ENCODE results near the gene NMNAT2.
A peak's percentile ranks its signal among the peaks of the same experiment; 100 is the strongest.

Gene NMNAT2

DNA sequence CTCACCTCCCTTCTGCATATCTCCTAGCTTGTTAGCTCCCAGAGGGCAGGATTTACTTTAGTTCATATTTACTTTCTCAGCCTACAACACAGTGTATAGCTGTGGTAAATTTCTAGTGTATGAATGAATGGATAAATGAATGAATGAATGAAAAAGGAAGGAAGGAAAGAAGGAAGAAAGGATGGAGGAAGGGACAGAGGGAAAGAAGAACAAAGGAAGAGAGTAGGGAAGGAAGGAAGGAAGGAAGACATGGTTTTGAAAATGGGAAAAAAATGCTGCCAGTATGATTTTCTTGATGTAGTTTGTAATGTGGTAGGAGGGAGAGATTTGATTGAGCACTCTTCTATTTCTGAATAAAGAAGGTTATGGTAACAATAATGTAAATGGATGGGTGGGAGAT is 185.1 kb downstream of the NMNAT2 start:
- DNase-seq, result no peak

DNA sequence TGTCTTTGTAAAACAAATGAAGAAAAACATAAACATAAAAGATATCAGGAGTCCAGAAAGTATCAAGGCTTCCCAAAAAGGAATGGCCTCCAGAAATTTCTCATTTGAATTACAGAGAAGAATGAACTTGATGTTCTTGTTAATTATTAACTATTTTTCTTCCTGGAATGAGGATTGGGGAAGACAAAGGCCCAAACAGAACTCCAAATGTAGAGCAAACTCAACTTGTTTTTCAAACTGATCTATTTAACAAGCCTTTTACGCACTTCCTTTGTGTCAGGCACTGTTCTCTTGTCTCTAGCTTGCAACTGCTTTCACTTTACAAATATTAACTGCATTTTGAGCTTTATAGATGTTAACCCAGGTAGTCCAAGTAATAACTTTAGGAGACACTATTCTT is 186.6 kb downstream of the NMNAT2 start:
- DNase-seq, result no peak

DNA sequence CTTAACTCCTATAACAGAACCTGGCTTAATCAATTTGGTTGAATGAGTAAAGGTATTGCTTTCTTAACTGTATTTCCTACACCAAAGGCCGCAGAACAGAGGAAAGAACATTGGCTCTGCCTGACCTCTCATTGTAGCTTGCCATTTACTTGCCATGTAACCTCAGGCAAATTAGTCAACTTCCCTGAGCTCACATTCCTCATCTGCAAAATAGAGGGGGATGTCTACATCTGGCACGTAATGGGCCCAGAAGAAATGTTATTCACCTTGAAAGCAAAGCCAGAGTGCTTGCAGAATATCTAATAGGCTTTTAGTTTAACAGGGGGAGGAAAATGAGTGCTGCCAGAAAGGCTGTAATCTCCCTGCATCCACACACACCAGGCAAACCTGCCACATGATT is 187.8 kb downstream of the NMNAT2 start:
- DNase-seq, result no peak

DNA sequence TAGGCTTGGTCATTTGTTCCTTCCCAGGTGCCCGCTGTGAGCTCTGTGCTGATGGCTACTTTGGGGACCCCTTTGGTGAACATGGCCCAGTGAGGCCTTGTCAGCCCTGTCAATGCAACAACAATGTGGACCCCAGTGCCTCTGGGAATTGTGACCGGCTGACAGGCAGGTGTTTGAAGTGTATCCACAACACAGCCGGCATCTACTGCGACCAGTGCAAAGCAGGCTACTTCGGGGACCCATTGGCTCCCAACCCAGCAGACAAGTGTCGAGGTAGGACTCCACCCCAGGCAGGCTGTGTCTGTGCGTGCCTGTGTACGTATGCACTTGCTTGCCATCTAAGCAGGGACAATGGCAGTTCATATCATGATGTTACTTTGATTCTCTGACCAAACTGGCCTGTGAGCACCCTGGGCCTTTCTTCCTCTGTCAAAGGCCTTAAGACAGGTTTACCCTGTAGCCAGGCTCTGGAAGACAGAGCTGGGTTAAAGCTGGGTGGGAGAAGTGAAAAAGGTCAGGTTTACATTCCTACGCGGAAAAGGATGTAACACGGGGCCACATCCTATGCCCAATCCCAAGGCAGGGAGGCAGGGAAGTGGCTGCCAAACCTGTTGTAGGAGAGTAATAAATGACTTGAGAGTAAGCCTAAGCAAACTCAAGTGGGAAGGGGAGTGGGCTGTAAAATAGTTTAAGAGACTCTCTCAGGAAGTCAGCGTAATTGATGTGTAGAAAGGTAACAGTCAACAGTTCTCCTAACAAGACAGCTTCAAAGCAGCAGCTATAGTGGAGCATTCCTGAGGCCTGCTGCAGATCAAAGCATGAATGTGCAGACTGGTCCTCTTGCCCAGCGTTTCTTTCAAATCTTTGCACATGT is 189.6 kb downstream of the NMNAT2 start:
- DNase-seq, result no peak

DNA sequence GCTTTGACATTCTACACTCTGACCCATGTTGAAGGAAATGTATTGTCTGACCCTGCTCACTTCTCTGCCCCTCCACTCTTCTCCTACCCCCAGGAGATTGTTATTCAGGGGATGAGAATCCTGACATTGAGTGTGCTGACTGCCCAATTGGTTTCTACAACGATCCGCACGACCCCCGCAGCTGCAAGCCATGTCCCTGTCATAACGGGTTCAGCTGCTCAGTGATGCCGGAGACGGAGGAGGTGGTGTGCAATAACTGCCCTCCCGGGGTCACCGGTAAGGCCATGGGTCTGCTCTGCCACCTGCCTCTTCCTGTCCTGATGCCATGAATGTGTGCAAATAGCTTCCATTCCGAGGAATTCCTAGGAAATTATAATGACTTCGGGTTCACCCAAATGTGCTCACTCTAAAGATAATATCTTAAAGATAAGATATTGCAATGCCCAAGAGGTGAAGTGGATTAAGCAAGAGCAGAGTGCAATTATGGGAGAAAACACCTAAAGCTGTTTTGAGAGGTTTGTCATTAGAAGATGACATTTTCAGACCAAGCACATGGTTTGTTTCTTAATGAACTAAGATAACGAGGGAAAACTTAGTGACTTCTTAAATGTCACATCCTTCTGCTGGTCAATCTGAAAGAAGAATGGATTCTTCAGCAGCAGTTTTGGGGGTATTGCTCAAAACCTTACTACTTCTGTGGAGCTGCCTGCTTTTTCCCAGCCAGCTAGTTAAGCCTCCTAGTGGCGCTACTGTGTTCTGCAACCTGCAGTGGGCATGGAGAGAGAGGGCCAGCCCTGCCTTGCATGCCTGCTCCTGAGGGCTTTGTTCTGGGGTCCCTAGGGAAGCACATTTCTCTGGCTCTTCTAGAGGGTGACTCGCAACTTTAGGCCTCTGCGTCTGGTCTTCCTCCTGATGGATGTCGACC is 190.5 kb downstream of the NMNAT2 start:
- peak; percentile 42 to 48 for DNase-seq

DNA sequence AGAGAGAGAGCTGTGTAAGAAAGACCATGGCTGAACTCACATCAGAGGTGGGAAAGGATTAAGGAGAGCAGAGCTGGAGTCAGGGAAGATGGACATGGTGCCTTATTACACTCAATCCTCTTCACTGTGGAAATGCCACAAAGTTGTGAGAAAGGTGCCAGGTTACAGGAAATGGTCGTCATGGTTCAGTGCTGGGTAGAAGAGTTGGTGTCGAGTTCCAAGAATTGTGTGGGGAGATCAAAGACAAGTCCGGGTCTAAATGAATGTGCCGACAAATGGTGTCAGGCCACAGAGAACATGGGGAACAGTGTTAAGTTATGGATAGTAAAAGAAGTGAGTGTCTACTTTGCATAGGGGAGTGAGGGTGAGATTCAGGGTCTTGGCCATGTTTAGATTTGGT is 191.2 kb downstream of the NMNAT2 start:
- DNase-seq, result no peak

DNA sequence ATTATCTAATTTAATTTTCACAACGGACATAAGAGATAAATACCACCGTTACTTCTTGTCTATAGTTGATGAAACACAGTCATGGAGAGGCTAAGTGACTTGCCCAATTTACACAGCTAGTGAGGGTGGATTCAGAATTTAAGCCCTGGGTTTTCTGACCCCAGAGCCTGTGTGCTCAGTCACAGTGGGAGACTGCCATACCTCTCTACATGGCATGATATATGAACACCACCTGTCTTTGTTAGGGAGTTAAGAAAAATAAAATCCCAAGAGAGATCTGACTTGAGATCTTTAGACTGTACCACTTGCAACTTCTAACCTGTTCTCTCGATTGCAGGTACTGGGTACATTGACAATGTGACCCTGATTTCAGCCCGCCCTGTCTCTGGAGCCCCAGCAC is 191.8 kb downstream of the NMNAT2 start:
- no peak for DNase-seq

DNA sequence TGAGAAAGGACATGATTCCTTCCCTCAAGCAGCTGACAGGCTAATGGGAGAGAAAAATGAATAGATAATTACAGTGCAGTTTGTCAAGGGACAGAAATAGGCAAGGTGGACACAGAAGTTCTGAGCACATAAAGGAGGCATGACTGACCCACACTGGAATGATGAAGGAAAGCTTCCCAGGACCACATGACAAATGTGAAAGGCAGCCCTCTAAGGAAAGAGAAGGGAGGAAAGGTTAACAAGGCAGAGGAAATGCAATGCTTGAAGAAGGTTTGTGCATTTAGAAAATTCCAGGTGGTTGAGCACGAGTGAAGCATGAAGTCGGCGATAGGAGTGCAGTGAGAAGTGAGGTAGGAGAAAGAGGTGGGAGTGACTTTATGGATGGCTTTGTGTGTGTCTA is 194.7 kb downstream of the NMNAT2 start:
- no peak for DNase-seq

DNA sequence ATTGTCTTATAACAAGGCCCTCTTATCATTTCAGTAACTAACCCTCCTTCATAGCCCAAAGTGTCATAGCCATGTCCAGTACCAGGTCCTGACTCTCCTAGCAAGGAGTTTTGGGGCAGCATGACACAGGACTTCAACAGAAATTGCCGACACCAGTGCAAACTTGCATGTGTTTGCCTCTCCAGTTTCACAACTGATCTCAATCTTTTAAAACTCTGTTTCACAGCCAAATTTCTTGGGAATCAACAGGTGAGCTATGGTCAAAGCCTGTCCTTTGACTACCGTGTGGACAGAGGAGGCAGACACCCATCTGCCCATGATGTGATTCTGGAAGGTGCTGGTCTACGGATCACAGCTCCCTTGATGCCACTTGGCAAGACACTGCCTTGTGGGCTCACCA is 195.3 kb downstream of the NMNAT2 start:
- no peak for DNase-seq

DNA sequence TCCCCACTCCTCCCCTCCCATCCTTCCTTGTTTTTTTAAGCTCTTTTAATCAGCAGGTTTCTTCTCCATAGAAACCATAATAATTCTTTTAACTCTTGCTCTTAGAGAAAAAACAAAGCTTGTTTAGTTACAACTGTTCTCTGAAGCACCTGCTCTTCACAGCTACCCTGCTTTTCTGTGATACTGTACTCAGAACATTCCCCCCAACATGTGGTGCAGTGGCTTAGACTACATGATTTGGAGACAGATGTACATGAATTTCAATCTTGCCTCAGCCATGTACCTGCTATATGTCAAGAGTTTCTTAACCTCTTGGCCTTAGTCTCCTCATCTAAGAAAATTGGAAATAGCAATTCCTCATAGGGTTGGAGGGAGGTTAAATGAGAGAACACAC is 198.6 kb downstream of the NMNAT2 start:
- no peak for DNase-seq

DNA sequence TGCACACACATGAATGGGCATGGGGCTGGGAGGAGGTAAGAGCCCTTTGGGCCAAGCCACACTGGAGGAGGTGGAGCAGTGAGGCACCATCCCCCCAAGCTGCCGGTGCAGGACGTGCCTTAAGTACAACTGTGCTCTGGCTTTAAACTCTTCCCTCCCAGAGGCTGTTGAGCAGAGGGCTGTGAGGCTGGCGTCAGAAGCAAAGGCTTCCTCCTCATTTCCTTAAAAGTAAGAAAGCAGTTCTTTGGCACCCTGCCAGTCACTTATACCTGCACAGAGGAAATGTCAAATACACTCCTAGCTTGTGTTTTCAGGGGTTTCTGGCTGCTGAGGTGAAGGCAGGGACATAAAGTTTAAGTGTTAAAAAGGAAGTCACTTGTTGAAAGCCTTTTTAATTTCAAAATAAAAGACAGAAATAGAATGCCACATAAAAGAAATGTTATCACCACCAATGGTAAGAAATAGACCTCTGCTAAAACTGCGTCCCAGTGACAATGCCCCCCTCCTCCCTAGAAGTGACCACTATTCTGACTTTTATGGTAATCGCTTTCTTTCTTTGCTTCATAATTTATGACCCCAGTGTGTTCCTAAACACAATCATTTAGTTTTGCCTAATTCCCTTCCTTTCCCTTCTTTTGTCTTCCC is 199.1 kb downstream of the NMNAT2 start:
- DNase-seq, result peak in 1 of 2 experiments; percentile 9

DNA sequence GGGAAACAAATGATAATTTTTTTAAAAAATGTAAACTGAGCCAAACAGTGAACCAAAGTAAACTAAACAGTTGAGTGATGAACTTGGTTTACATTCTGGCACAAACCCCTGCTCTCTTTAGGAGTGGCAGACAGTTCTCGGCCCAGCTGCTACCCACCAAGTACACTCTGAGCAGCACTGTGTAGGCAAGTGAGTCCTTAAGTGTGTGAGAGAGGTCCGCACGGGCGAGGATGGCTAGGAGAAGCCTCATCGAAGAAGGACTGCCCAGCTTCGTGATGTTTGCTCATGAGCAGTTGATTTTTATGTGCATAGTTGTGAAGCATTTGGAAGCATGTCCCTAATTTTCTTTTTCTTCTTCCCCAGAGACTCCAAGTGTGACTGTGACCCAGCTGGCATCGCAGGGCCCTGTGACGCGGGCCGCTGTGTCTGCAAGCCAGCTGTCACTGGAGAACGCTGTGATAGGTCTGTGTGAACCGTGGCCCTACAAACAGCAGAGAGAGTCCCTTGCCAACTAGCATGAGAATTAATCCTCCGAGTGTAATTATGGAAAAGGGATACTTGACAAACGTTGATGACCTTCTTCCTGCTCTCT is 200.1 kb downstream of the NMNAT2 start:
- DNase-seq, result no peak

DNA sequence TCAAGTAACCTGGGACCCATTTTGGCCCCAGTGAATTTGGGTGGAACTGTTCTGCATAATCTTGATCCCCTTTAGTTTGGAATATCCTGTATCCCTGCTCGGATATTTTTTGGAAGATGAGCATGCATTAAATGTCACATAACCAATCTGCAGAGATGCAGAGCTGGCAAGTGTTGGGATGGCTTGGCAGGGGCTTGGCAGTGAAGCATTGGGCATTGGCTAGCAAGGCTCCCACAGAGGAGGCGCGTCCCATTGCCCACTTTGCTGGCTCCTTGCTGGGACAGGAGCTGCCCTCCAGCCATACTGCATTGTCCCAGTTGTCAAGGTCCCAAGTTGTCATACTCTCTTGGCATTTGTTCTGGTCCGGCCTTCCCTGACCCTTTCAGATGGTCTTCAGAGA is 202.2 kb downstream of the NMNAT2 start:
- no peak for DNase-seq

DNA sequence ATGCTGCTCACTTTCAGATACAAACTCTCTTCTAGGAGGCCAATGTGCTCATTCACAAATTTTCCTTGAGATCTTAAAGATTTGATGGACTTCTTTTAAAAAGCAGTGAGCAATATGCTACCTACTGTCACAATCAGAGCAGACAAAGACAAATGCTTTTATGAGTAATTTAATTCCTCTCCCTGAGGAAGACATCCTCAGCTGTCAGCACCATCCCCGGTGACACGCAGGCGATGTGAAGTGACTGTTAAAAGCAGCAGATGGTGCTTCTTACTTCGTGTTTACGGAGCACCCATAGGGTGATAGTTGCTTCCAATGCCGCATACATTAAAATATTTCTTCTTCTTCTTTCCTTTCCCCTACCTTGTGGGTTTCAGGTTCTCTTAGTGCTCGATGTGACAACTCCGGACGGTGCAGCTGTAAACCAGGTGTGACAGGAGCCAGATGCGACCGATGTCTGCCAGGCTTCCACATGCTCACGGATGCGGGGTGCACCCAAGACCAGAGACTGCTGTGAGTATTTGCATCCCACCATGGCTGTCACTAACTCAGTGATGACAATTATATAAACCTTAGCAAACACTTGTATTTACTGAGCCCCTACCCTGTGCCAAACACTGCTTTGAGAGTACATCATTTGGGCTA is 203.0 kb downstream of the NMNAT2 start:
- DNase-seq, result no peak

DNA sequence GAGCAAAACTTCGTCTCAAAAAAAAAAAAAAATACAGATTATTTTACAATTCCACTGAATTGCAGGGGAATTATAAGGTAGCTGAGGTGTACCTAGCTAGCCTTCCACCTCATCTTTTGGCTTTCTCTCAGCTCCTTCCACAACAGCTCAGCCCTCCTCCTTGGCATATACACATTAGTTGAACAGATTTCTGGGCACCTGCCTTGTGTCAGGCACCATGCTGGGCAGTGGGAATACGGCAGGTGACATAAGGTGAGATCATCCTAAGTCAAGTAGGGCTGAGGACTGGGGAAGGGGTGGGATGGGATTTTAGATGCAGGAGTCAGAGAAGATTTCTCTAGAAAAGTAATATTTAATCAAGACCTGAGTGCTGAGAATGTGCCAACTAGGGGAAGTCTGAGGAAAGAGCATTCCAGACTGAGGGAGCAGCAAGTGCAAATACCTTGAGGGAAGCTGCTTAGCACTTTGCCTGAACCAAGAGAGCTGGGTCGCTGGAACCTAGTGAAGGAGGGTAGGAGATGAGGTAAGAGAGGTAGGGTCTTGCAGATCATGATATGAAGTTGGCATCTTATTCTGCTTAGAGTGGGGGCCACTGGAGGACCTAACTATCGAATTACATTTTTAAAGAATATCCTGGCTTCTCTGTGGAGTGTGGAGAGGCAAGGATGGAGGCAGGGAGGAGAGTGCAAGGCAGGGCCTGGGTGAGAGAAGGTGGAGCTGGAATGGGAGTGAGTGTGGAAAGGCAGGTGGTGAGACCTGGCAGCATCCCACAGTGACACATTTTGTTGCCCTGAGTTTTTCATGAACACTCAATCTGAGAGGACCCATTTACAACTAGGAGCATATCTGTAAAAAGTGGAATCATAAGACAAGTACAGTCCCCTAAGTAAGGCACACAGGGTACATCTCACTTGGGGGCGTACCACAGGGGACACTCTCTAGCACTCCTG is 203.9 kb downstream of the NMNAT2 start:
- no peak for DNase-seq

DNA sequence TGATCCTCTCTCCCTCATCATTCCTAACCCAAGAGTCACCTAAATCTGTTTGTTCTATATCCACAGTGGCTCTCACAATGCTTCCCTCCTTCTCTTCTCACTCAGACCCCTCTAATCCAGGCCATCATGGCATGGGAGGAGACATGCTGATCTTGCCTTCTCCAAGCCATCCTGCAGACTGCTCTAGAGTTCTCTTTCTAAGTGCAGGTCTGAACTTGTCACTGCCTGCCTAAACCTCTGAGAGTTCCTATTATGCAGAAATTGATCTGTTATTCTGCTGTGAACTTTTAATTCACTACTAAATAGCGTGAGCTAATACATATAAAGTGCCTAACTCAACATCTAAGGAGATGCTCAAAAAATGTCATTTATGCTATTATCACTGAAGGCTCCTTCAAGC is 205.3 kb downstream of the NMNAT2 start:
- DNase-seq, result no peak

DNA sequence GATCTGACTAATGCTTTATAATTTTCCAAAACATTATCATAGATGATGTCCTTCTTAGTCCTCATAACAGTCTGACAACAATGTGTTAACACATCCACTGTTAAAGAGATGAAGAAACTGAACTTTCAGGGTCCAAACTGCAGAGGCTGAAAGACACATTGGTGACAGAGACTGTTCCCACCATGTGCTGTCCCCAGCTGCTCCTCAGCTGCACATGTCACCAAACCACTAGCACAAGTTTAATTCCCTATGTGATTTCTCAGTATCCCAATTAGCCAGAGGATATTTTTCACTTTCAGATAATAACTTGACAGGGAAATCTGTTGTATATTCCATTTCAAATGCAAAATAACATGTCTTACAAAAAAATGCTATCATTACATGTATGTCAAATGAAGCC is 207.5 kb downstream of the NMNAT2 start:
- no peak for DNase-seq

DNA sequence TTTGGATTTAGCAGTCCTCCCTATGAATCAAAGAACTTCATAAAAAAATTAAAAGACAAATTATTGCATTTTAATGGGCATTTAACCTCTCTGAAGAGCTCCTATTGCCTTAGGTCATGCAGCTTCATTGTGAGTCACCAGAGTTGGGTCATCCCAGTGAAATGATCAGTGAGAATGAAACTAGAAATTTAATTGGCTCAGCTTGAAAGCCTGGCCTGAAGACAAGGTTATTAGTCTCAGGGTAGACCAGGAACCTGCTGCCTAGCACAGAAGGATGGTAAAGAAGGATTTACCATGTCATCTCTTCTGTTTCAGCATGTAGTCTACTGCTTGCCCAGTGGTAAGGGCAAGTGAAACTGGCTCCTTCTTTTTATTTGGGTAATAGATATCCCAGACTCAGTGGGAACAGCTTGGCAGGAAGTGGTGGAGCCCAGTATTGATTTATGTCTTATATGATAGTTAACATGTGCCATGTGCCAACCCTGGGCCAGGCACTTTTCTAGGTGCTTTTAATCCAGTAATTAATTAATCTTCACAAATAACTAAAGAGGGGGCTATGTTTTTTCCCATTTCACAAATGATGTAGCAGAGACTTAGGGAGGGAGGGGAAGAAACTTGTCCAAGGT is 208.5 kb downstream of the NMNAT2 start:
- DNase-seq, result no peak

DNA sequence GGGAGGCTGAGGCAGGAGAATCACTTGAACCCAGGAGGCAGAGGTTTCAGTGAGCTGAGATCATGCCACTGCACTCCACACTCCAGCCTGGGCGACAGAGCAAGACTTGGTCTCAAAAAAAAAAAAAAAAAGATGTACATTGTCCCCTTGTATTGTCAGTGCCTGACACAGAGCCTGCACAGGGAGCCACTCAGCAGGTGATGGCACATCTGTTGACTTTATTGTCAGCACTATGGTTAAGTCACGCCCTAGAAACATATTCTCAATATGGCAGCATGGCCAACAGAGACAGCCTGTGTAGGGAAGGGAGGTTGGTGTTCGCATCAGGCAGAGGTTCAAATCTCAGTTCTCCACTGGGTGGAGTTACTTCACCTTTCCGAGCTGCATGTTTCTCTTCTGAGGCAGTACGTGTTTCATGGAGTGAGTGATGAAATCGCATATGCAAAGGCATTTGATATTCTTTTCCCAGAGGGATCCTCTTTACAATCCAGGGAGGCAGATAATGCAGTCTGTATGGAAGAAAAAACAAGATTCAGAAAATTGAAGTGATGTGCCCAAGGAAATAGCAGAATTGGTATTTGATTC is 211.6 kb downstream of the NMNAT2 start:
- no peak for DNase-seq

DNA sequence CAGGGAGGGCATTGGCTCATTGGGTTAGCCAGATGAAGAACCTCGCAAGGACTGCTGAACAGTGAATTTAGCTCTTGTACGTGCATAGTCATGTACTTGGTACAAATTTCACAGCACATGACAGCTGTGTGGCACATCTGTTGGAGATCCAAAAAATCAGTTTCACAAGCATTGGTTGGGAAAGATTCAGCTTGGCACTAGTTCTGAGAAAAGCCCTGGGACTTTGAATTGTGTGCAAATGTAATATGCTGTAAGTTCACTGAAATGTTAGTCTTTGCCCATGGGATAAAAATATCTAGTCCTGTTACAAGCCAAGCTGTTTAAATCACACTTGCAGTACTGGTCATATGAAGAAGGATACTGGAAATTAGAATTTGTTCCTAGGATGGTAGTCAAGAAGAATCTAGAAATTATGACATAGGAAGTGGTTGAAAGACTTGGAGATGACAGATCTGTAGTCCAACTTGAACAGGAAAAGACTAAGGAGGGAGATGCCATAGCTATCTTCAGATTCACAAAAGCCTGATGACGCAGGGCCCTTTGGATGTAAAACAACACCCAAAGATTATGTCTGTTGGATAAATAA is 212.9 kb downstream of the NMNAT2 start:
- no peak for DNase-seq
